GM12872 (cell line): ENCODE data around the gene DTYMK.

ENCODE experiments used
- CTCF ChIP-seq: IDR thresholded peaks from 3 replicates; pipeline ENCODE4 v1.5.1; 2011; ENCODE audit warnings: low read depth, mild to moderate bottlenecking, low read length, moderate library complexity; ENCODE audit not compliant: insufficient read depth

The DTYMK gene

GRCh38 chr2:241730671-241731293 lies 44.2 kb upstream of the DTYMK start:
- no peak for TF ChIP-seq CTCF

GRCh38 chr2:241729868-241730267 lies 43.3 kb upstream of the DTYMK start:
- no peak for TF ChIP-seq CTCF

GRCh38 chr2:241728627-241729026 lies 42.0 kb upstream of the DTYMK start:
- TF ChIP-seq CTCF: no peak

GRCh38 chr2:241728000-241728399 lies 41.4 kb upstream of the DTYMK start:
- no peak for TF ChIP-seq CTCF

- TF ChIP-seq CTCF: no peak
These were observed 39.8 kb upstream of the DTYMK start for GRCh38 chr2:241726459-241726858.

GRCh38 chr2:241724975-241725870 lies 38.6 kb upstream of the DTYMK start:
- TF ChIP-seq CTCF: no peak

- 0 out of 3 replicates have a peak, but pooled peaks have one; percentile 7 for TF ChIP-seq CTCF
These were observed 37.8 kb upstream of the DTYMK start for GRCh38 chr2:241724259-241724974.
